DND-41 (cell line): Measurements from ENCODE around the gene MTX2.
"Not testable (repeated sequence)": the region's sequence is repeated elsewhere in the genome, so short reads cannot be mapped to it uniquely, and the experiment has no call there.

Experiments
- ATAC-seq: fragments of 200-7000 bp; cut with Tn5 transposase; 3 replicates; pipeline ENCODE4 v1.9.1; 2021; ENCODE audit warnings: low read depth; ENCODE audit not compliant: insufficient read depth
- DNase-seq: peaks from one replicate; pipeline ENCODE4 v3.0.0-alpha.2; 2020
- H2AFZ ChIP-seq: 2 replicates; pipeline ENCODE4 v1.6.0; 2012; ENCODE audit warnings: low read depth, low read length
- H3K27ac ChIP-seq: 2 replicates; pipeline ENCODE4 v1.5.1; 2012; ENCODE audit warnings: low read length, inconsistent platforms
- H3K27me3 ChIP-seq: fragments of 200-600 bp; sonication (generic); 2 replicates; pipeline ENCODE4 v1.6.0; 2012; ENCODE audit warnings: low read length, mild to moderate bottlenecking, inconsistent platforms; ENCODE audit not compliant: insufficient read depth, poor library complexity
- H3K36me3 ChIP-seq: 2 replicates; pipeline ENCODE4 v1.5.1; 2012; ENCODE audit warnings: low read length, inconsistent platforms; ENCODE audit not compliant: insufficient read depth
- H3K4me1 ChIP-seq: 2 replicates; pipeline ENCODE4 v1.5.1; 2012; ENCODE audit warnings: mild to moderate bottlenecking, low read length; ENCODE audit not compliant: insufficient read depth
- H3K4me2 ChIP-seq: 2 replicates; pipeline ENCODE4 v1.6.0; 2012; ENCODE audit warnings: mild to moderate bottlenecking, moderate library complexity, low read length, inconsistent platforms; ENCODE audit not compliant: insufficient read depth
- H3K4me3 ChIP-seq, 2 experiments: fragments of 200-600 bp in 1 of 2; shearing (Covaris generic) in 1 of 2; 2 replicates each; pipeline ENCODE4 v1.5.1; 2012 to 2016; ENCODE audit warnings: inconsistent platforms in 2 of 2, low read length in 2 of 2, mild to moderate bottlenecking in 2 of 2, low read depth in 1 of 2, moderate library complexity in 1 of 2
- H3K79me2 ChIP-seq: 2 replicates; pipeline ENCODE4 v1.6.0; 2012; ENCODE audit warnings: low read length, inconsistent platforms; ENCODE audit not compliant: insufficient read depth
- H3K9ac ChIP-seq: 2 replicates; pipeline ENCODE4 v1.6.0; 2012; ENCODE audit warnings: low read depth, mild to moderate bottlenecking, inconsistent platforms, low read length, moderate library complexity
- H3K9me3 ChIP-seq: 2 replicates; pipeline ENCODE4 v1.5.1; 2012; ENCODE audit warnings: low read length, moderate library complexity, mild to moderate bottlenecking, inconsistent platforms; ENCODE audit not compliant: insufficient read depth, severe bottlenecking
- H4K20me1 ChIP-seq: 2 replicates; pipeline ENCODE4 v1.6.0; 2012; ENCODE audit warnings: low read length; ENCODE audit not compliant: insufficient read depth
- CTCF ChIP-seq: IDR thresholded peaks from 2 replicates; pipeline ENCODE4 v1.5.1; 2012; ENCODE audit warnings: borderline replicate concordance, low read length, moderate library complexity, mild to moderate bottlenecking; ENCODE audit not compliant: poor library complexity, severe bottlenecking; ENCODE audit errors: extremely low read depth
- EZH2 ChIP-seq: IDR thresholded peaks from 3 replicates; pipeline ENCODE4 v1.6.1; 2012; ENCODE audit warnings: borderline replicate concordance, low read depth, mild to moderate bottlenecking, moderate library complexity, low read length, inconsistent platforms; ENCODE audit not compliant: severe bottlenecking

Gene MTX2

DNA sequence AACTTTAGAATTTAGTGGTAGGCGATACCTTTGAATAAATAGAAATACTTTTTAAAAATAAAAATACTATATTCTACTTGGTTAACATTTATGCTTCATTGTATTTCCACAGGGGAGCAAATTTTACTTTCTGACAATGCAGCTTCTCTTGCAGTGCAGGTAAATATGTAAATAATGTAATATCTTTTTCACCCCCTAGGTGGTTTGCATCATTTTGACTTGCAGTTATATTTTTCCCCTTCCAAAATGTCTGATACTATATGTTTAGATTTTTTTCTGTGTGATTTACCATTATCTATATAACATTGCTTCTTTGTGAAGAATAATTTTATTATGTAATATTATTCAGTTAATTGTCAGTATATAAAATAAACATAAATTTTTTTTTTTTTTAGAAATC, 28.5 kb downstream of the MTX2 start:
- Histone ChIP-seq H3K27me3 (no peaks in the 10 kb centered on the region), H3K4me2 (no peak overlapping the region), H2AFZ (no peak overlapping the region), H3K27ac (no peak overlapping the region), H3K79me2 (peaks cover 9% of the 10 kb centered on the region; the same call in 1 of the 2 replicates), H3K36me3 (peaks cover 4% of the 10 kb centered on the region; the same call in 1 of the 2 replicates), H3K4me3 (no peak overlapping the region), H3K4me1 (no peaks in the 10 kb centered on the region), H3K9me3 (no peaks in the 10 kb centered on the region), H3K9ac (no peak overlapping the region), H4K20me1 (peaks cover 3% of the 10 kb centered on the region; the same call in 1 of the 2 replicates)
- TF ChIP-seq CTCF = no peak
- TF ChIP-seq EZH2 = no peak
- DNase-seq = no peak
- ATAC-seq = no peak

- not testable (repeated sequence) for H3K36me3 ChIP-seq, H3K9me3 ChIP-seq, H3K9ac ChIP-seq, H3K4me3 ChIP-seq, H3K27ac ChIP-seq, ATAC-seq, H3K27me3 ChIP-seq, H4K20me1 ChIP-seq, H3K4me1 ChIP-seq, DNase-seq, H2AFZ ChIP-seq, H3K79me2 ChIP-seq, H3K4me2 ChIP-seq
These were observed 36.8 kb downstream of the MTX2 start for GRCh38 chr2:176306020-176306419.

GRCh38 chr2:176317199-176317598, 48.0 kb downstream of the MTX2 start:
- no peaks in the 10 kb centered on the region for H3K4me1 ChIP-seq
- no peak overlapping the region for H2AFZ ChIP-seq
- no peak overlapping the region for H3K27ac ChIP-seq
- TF ChIP-seq CTCF (no peak), EZH2 (no peak)
- H3K9ac ChIP-seq = no peak overlapping the region
- H3K79me2 ChIP-seq = no peaks in the 10 kb centered on the region
- no peaks in the 10 kb centered on the region for H3K9me3 ChIP-seq
- no peaks in the 10 kb centered on the region for H4K20me1 ChIP-seq
- H3K4me3 ChIP-seq = no peak overlapping the region
- H3K36me3 ChIP-seq = peaks cover 3% of the 10 kb centered on the region; the same call in 1 of the 2 replicates
- no peak overlapping the region for H3K4me2 ChIP-seq
- H3K27me3 ChIP-seq = no peaks in the 10 kb centered on the region
- no peak for ATAC-seq
- DNase-seq = no peak

- Histone ChIP-seq H3K36me3 (peaks cover 3% of the 10 kb centered on the region; the same call in 1 of the 2 replicates), H4K20me1 (no peaks in the 10 kb centered on the region), H3K79me2 (no peaks in the 10 kb centered on the region), H3K9ac (no peak overlapping the region), H3K27me3 (no peaks in the 10 kb centered on the region), H3K9me3 (no peaks in the 10 kb centered on the region), H3K4me2 (no peak overlapping the region), H3K4me1 (no peaks in the 10 kb centered on the region), H3K27ac (no peak overlapping the region), H3K4me3 (no peak overlapping the region), H2AFZ (no peak overlapping the region)
- ATAC-seq = no peak
- no peak for TF ChIP-seq EZH2
- TF ChIP-seq CTCF = no peak
- DNase-seq = no peak
These were observed 48.4 kb downstream of the MTX2 start for GRCh38 chr2:176317623-176318065.
